HG03196 (cell line): ENCODE results near the gene SLC22A25.
"Not testable (repeated sequence)": the region's sequence is repeated elsewhere in the genome, so short reads cannot be mapped to it uniquely, and the experiment has no call there.

Experiments used
- ATAC-seq: cut with Tn5 transposase; IDR thresholded peaks from one replicate; pipeline ENCODE4 v1.9.1; 2021; ENCODE audit not compliant: unreplicated experiment

The SLC22A25 gene

DNA sequence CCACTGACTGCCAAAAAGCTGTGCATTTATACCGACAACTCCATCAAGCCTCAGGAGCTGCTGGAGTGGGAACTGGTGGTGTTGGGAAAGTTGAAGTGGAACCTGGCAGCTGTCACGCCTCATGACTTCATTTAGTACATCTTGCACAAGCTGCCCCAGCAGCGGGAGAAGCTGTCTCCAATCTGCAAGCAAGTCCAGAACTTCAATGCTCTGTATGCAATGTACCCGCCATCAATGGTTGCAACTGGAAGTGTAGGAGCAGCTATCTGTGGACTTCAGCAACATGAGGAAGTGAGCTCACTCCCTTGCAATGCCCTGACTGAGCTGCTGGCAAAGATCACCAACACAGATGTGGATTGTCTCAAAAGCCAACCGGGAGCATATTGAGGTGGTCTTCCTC is at the start of gene SLC22A25:
TSS of gene SLC22A25 (minus strand) at position 67 of the 400 bp plus-strand sequence. CDS start 13,947 bp downstream, outside the sequence.
- no peak for ATAC-seq

DNA sequence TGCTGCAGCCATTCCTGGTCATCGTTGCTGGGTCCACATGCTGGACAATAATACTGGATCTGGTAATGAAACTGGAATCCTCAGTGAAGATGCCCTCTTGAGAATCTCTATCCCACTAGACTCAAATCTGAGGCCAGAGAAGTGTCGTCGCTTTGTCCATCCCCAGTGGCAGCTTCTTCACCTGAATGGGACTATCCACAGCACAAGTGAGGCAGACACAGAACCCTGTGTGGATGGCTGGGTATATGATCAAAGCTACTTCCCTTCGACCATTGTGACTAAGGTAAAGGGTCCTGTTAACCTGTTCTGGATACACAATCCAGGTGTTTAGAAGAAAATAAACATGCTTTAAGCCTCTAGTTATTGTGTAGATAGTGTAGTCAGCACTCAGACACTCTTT is 46.9 kb upstream of the SLC22A25 start:
- no peak for ATAC-seq

- no peak for ATAC-seq
These were observed 46.3 kb upstream of the SLC22A25 start for GRCh38 chr11:63289658-63290057.

DNA sequence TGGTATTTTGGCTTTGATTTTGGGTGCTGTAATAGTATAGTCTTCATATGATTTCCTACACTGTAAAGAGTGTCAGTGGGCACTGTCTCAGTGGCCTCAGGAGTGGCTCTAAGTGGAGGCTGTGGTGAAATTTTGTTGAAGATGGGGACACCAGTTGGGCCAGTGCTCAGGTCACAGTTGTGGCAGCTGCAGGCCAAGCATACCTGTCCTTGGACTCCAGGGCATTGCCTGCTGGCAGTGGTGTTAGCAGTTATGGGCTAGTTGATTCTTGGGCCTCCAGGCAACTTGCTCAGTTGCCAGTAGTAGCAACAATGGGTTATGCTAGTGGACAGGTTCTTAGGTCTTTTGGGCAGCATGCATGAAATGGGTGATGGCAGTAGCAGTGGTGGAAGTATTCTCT is 39.2 kb upstream of the SLC22A25 start:
- ATAC-seq, result no peak

GRCh38 chr11:63280920-63281319 is 37.5 kb upstream of the SLC22A25 start:
- no peak for ATAC-seq

GRCh38 chr11:63277345-63277943 is 34.0 kb upstream of the SLC22A25 start:
- ATAC-seq, result no peak

GRCh38 chr11:63274776-63275175 is 31.4 kb upstream of the SLC22A25 start:
- no peak for ATAC-seq

DNA sequence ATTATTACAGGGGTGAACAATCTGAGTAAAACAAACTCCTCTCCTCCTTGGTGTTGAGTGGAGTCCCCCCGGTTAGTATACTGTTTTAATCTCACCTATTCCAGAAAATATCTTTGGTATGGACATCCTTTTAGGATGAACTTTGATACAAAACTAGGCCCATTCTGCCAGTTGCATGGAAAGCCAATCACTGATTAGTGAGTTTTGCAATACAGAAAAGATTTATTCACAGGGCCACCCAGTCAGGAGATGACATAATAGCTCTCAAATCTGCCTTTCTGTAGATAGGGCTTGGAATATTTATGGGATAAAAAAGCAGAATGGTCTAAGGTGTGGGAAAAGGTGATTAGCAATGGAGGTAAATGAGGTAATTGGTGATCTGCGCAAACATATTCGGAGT is 30.3 kb upstream of the SLC22A25 start:
- no peak for ATAC-seq

DNA sequence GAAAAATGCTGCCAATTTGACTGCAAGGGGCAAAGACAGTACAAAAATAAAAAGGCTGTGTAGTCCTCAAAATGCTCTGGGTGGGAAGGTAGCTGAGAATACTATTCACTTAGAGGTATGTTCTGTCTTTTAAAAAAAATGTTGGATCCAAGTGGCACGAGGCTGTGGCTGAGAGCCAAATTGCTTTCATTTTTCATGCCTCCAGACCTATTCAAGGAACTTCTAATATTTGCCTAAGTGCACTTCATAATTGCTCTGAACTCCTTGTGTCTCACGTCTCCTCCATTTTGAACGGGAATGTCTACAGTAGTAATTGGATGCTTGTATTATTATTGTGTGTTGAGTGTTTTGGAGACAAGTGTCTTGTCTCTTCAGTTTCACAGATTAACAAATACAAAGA is 19.1 kb upstream of the SLC22A25 start:
- ATAC-seq, result no peak

GRCh38 chr11:63251312-63251711 is 7.9 kb upstream of the SLC22A25 start:
- ATAC-seq, result no peak

- ATAC-seq, result no peak
These were observed 7.0 kb upstream of the SLC22A25 start for GRCh38 chr11:63250162-63251050.

- no peak for ATAC-seq
These were observed 5.6 kb upstream of the SLC22A25 start for GRCh38 chr11:63248966-63249365.

DNA sequence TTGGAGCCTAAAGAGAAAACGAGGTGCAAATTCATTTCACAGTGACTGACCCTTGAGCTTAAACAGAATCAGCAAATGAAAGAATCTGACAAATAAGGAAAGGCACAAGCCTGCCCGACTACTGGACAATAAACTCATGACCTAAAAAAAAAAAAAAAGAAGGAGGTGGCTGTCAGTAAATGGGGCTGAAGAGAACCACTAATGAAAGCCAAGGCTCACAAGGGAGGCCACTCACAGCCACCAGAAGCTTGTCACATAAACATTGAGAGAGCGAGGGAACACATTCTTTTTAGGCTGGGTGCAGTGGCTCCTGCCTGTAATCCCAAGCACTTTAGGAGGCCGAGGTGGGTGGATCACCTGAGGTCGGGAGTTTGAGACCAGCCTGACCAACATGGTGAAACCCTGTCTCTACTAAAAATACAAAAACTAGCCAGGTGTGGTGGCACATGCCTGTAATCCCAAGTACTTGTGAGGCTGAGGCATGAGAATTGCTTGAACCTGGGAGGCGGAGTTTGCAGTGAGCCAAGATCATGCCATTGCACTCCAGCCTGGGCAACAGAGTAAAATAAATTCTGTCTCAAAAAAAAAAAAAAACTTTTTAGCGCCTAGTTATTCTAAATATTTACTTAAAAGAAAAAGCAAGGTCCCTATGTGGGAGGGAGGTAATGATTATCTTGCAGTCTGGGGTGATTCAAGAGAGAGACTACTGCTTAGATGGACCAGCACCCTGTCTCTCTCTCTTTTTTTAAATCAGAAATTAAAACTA is 4.0 kb upstream of the SLC22A25 start:
- ATAC-seq, result not testable (repeated sequence)

- ATAC-seq, result no peak
These were observed 2.6 kb upstream of the SLC22A25 start for GRCh38 chr11:63246045-63246444.

- no peak for ATAC-seq
These were observed 1.5 kb upstream of the SLC22A25 start for GRCh38 chr11:63244862-63245261.

GRCh38 chr11:63242089-63242781 is 1.2 kb downstream of the SLC22A25 start:
- ATAC-seq, result no peak

DNA sequence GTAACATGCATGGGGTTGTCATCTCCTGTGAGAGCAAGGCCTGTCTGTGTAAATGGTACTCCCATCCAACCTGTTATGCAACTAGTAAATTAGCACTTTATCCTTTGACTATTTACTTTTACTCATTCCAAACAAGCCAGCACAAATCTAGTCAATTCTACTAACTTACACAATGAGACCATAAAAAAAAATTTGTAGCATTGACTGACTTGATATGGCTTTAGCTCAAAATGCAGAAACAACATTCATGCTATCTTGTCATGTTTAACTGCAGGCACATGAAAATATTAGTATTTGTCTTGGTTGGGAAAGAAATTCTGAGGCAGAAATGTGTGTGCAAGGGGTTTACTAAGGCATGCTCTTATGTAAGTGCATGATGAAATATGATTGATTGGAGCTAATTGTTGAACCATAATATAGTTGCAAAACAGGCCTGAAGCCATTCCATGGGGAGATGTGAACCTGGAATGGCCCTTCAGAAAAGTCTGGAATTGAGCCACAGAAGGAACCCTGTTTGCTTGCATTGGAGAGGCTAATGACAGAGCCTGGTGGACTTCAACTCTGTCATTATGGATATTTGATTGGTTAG is 2.5 kb downstream of the SLC22A25 start:
- no peak for ATAC-seq

GRCh38 chr11:63240098-63240497 is 3.3 kb downstream of the SLC22A25 start:
- ATAC-seq, result no peak

GRCh38 chr11:63239254-63239653 is 4.1 kb downstream of the SLC22A25 start:
- no peak for ATAC-seq

DNA sequence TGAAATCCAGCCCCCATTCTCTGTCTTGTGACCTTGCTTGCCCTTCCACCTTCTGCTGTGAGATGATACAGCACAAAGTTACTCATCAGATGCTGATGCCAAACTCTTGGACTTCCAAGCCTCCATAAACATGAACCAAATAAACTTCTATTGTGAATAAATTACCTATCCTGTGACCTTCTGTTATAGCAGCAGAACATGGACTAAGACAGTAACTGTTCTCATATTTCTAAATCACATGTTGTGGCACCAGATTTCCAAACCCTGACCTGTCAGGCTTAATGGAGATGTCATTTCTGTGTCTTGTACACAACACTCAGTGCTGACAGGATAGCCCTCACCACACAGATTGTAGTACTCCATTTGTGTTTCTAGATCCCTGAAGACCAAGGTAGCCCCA is 6.0 kb downstream of the SLC22A25 start:
- no peak for ATAC-seq
